WTC11 (cell line): Measurements from ENCODE around the gene BCAS3. TPM values are rescaled to one million over a fixed set of nuclear protein-coding genes. Genes with fewer than 3 reads are reported as not detected.

Source experiments
- ATAC-seq: fragments of 200-7000 bp; cut with Tn5 transposase; 2 replicates; pipeline ENCODE4 v1.10.0; 2021; ENCODE audit warnings: mild to moderate bottlenecking, moderate library complexity
- CTCF ChIA-PET: fragments of 300-600 bp; sonication (Branson Sonifier 250); formaldehyde crosslinking; loops from one replicate; lab custom pipeline; 2021; ENCODE audit warnings: antibody characterized with exemption; lab: Charles Lee
- POLR2A ChIA-PET: fragments of 350-600 bp; sonication (Branson Sonifier 250); formaldehyde crosslinking; loops from one replicate; lab custom pipeline; 2021; ENCODE audit warnings: antibody characterized with exemption; lab: Charles Lee
- DNase-seq: peaks from one replicate; pipeline ENCODE4 v3.0.0; 2021; ENCODE audit warnings: low spot score
- H3K27ac Mint-ChIP-seq: 2 replicates; pipeline ENCODE4 v1.8.0; 2021; ENCODE audit warnings: mixed read lengths
- H3K27me3 Mint-ChIP-seq: 2 replicates; pipeline ENCODE4 v1.8.0; 2021; ENCODE audit warnings: low read depth, mild to moderate bottlenecking, moderate library complexity, mixed read lengths
- H3K36me3 Mint-ChIP-seq: 2 replicates; pipeline ENCODE4 v1.8.0; 2021; ENCODE audit warnings: mixed read lengths
- H3K4me1 Mint-ChIP-seq: 2 replicates; pipeline ENCODE4 v1.8.0; 2022; ENCODE audit warnings: mixed read lengths
- H3K4me3 Mint-ChIP-seq: 2 replicates; pipeline ENCODE4 v1.8.0; 2021; ENCODE audit warnings: mild to moderate bottlenecking, moderate library complexity, mixed read lengths
- H3K9me3 Mint-ChIP-seq: 2 replicates; pipeline ENCODE4 v1.8.0; 2021; ENCODE audit warnings: mixed read lengths
- ATF1 ChIP-seq: sonication (generic); formaldehyde crosslinking; IDR thresholded peaks from 2 replicates; pipeline ENCODE4 v1.8.1; 2023; ENCODE audit warnings: mild to moderate bottlenecking, moderate library complexity, missing genetic modification reagents
- CBFB ChIP-seq: sonication (generic); formaldehyde crosslinking; IDR thresholded peaks from 2 replicates; pipeline ENCODE4 v1.8.1; 2022; ENCODE audit warnings: mild to moderate bottlenecking, low read depth, missing genetic modification reagents
- CREM ChIP-seq: sonication (generic); formaldehyde crosslinking; IDR thresholded peaks from 2 replicates; pipeline ENCODE4 v1.8.1; 2022; ENCODE audit warnings: mild to moderate bottlenecking, missing genetic modification reagents, moderate library complexity
- GRHL2 ChIP-seq: fragments of 250-450 bp; sonication (Bioruptor Pico); IDR thresholded peaks from 2 replicates; pipeline ENCODE4 v1.8.0; 2022; ENCODE audit warnings: mild to moderate bottlenecking, moderate library complexity; ENCODE audit not compliant: insufficient replicate concordance, severe bottlenecking
- NR3C1 ChIP-seq: sonication (generic); formaldehyde crosslinking; conservative IDR thresholded peaks from 2 replicates; pipeline ENCODE4 v1.8.1; 2023; ENCODE audit warnings: low read depth, mild to moderate bottlenecking, missing genetic modification reagents
- OVOL2 ChIP-seq: fragments of 250-450 bp; sonication (Bioruptor Pico); IDR thresholded peaks from 2 replicates; pipeline ENCODE4 v1.9.0; 2021; ENCODE audit warnings: mild to moderate bottlenecking, borderline replicate concordance
- RELA ChIP-seq: sonication (generic); formaldehyde crosslinking; IDR thresholded peaks from 2 replicates; pipeline ENCODE4 v1.8.1; 2022; ENCODE audit warnings: missing genetic modification reagents, mild to moderate bottlenecking, borderline replicate concordance
- TCF7 ChIP-seq: sonication (generic); formaldehyde crosslinking; IDR thresholded peaks from 2 replicates; pipeline ENCODE4 v1.8.0; 2022; ENCODE audit warnings: mild to moderate bottlenecking, low read depth, missing genetic modification reagents, moderate library complexity
- ZNF263 ChIP-seq: sonication (generic); formaldehyde crosslinking; IDR thresholded peaks from 2 replicates; pipeline ENCODE4 v1.8.1; 2022; ENCODE audit warnings: low read depth, mild to moderate bottlenecking, moderate library complexity, missing genetic modification reagents
- total RNA-seq: library from RNA; stranded (reverse); gene quantifications from 3 replicates; pipeline ENCODE4 v1.2.3, GENCODE V29; 2021
- TF ChIP-seq, protein P1 (sequence below): sonication (generic); formaldehyde crosslinking; conservative IDR thresholded peaks from 2 replicates; pipeline ENCODE4 v1.8.1; 2023; ENCODE audit warnings: mild to moderate bottlenecking, low read depth, missing genetic modification reagents, moderate library complexity
- TF ChIP-seq, protein P2 (sequence below): sonication (generic); formaldehyde crosslinking; IDR thresholded peaks from 2 replicates; pipeline ENCODE4 v1.8.0; 2023; ENCODE audit warnings: missing genetic modification reagents, mild to moderate bottlenecking, borderline replicate concordance
- TF ChIP-seq, protein P3 (sequence below): sonication (generic); formaldehyde crosslinking; IDR thresholded peaks from 2 replicates; pipeline ENCODE4 v1.8.1; 2023; ENCODE audit warnings: mild to moderate bottlenecking, missing genetic modification reagents
- TF ChIP-seq, protein P4 (sequence below): sonication (generic); formaldehyde crosslinking; IDR thresholded peaks from 2 replicates; pipeline ENCODE4 v1.8.1; 2023; ENCODE audit warnings: mild to moderate bottlenecking, missing genetic modification reagents, moderate library complexity
- TF ChIP-seq, protein P5 (sequence below): fragments of 250-450 bp; sonication (Bioruptor Pico); IDR thresholded peaks from 2 replicates; pipeline ENCODE4 v2.1.2; 2022; ENCODE audit warnings: mild to moderate bottlenecking, moderate library complexity
- TF ChIP-seq, protein P6 (sequence below): sonication (generic); formaldehyde crosslinking; IDR thresholded peaks from 2 replicates; pipeline ENCODE4 v1.8.0; 2022; ENCODE audit warnings: mild to moderate bottlenecking, missing genetic modification reagents

The BCAS3 gene
- total RNA-seq, 1 experiment from 2014 or later, result 15.5 TPM

DNA sequence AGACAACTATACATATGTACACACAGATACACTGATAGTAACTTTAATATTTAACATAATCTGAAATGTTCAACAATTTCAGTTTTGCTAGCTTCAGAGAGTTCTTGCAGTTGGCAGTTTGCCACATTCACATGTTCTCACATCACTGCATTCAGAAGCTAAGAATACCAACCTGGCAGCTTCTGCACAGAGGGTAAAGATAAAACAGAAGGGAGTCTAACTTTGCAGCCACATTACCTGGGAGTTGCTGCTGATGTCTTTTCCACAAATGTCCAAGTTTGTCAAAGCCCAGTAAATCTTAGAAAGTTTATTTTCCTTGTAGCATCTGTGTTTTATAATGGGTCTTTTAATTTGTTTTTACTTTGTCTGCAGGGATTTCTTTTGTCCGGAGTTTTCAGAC, 332.0 kb downstream of the BCAS3 start (continued):
- TF ChIP-seq, protein P1, sequence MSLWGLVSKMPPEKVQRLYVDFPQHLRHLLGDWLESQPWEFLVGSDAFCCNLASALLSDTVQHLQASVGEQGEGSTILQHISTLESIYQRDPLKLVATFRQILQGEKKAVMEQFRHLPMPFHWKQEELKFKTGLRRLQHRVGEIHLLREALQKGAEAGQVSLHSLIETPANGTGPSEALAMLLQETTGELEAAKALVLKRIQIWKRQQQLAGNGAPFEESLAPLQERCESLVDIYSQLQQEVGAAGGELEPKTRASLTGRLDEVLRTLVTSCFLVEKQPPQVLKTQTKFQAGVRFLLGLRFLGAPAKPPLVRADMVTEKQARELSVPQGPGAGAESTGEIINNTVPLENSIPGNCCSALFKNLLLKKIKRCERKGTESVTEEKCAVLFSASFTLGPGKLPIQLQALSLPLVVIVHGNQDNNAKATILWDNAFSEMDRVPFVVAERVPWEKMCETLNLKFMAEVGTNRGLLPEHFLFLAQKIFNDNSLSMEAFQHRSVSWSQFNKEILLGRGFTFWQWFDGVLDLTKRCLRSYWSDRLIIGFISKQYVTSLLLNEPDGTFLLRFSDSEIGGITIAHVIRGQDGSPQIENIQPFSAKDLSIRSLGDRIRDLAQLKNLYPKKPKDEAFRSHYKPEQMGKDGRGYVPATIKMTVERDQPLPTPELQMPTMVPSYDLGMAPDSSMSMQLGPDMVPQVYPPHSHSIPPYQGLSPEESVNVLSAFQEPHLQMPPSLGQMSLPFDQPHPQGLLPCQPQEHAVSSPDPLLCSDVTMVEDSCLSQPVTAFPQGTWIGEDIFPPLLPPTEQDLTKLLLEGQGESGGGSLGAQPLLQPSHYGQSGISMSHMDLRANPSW, result no peak
- no peak for TF ChIP-seq ATF1
- TF ChIP-seq CBFB (CRISPR knock-in tag), result no peak

DNA sequence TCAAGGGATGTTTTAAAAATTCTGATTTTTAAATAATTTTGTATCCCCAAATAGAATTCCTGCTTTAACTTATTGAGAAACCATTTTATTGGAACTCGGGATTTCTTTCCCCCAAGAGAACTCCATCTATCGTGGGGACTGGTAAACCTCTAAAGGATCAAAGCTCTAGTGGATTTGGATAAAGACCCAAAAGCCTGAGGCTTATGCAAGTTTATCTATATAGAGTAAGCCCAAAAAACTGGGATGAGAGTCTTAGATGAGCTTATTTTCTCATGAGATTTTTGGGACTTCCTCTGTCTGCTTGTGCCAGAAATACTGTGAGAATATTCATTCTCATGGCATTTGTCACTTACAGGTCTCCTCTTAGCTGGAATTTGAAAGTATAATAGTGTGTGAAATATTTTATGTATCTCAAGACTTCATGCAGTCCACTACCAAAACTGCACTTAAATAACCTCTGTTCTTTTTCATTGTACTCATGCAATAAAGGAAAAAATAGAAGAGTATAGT, 333.1 kb downstream of the BCAS3 start:
- no peak for DNase-seq
- TF ChIP-seq TCF7 (CRISPR knock-in tag) (no peak), RELA (CRISPR knock-in tag) (no peak), ZNF263 (CRISPR knock-in tag) (no peak)
- ATAC-seq, result no peak
- no peak overlapping the region for H3K4me3 Mint-ChIP-seq
- CTCF ChIA-PET, result interaction anchor here (0.6 to 1.5 kb wide), 3 partner anchors 339 to 381 kb away, joined by 3 to 4 read pairs (median 3); no protein-coding TSS in a partner anchor
- H3K9me3 Mint-ChIP-seq, result 0 out of 2 replicates have a peak, but pooled peaks cover 3% of the 10 kb centered on the region
- peaks cover 7% of the 10 kb centered on the region for H3K4me1 Mint-ChIP-seq
- POLR2A ChIA-PET, result no interaction called here
- H3K36me3 Mint-ChIP-seq, result no peaks in the 10 kb centered on the region
- no peak overlapping the region for H3K27ac Mint-ChIP-seq
- H3K27me3 Mint-ChIP-seq, result no peaks in the 10 kb centered on the region

DNA sequence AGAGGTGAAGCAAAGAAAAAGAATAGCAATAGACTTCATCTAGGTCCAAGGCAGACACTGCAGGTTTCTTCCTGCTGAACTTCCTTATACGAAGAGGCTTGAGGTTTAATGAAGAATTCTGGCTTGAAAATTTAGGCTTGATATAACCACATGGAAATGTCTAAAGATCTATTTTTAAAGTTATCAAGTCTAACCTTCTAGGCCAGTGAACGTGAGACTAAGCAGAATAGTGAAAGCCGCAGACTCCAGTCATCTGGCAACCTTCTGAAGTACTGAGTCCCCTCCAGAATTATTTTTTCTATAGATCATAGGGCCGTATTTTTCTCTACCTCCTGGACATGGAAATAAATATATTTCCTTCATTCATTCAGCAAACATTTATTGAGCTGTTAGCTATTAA, 333.6 kb downstream of the BCAS3 start:
- Mint-ChIP-seq H3K27me3 (no peaks in the 10 kb centered on the region), H3K36me3 (no peaks in the 10 kb centered on the region), H3K4me1 (peaks cover 7% of the 10 kb centered on the region), H3K27ac (no peak overlapping the region), H3K9me3 (0 out of 2 replicates have a peak, but pooled peaks cover 2% of the 10 kb centered on the region), H3K4me3 (no peak overlapping the region)
- ATAC-seq (no peak), DNase-seq (no peak)
- ChIA-PET CTCF (interaction anchor here (0.6 to 1.5 kb wide), 2 partner anchors 338 to 374 kb away, joined by 3 read pairs; no protein-coding TSS in a partner anchor), POLR2A (no interaction called here)
- TF ChIP-seq, protein P2, sequence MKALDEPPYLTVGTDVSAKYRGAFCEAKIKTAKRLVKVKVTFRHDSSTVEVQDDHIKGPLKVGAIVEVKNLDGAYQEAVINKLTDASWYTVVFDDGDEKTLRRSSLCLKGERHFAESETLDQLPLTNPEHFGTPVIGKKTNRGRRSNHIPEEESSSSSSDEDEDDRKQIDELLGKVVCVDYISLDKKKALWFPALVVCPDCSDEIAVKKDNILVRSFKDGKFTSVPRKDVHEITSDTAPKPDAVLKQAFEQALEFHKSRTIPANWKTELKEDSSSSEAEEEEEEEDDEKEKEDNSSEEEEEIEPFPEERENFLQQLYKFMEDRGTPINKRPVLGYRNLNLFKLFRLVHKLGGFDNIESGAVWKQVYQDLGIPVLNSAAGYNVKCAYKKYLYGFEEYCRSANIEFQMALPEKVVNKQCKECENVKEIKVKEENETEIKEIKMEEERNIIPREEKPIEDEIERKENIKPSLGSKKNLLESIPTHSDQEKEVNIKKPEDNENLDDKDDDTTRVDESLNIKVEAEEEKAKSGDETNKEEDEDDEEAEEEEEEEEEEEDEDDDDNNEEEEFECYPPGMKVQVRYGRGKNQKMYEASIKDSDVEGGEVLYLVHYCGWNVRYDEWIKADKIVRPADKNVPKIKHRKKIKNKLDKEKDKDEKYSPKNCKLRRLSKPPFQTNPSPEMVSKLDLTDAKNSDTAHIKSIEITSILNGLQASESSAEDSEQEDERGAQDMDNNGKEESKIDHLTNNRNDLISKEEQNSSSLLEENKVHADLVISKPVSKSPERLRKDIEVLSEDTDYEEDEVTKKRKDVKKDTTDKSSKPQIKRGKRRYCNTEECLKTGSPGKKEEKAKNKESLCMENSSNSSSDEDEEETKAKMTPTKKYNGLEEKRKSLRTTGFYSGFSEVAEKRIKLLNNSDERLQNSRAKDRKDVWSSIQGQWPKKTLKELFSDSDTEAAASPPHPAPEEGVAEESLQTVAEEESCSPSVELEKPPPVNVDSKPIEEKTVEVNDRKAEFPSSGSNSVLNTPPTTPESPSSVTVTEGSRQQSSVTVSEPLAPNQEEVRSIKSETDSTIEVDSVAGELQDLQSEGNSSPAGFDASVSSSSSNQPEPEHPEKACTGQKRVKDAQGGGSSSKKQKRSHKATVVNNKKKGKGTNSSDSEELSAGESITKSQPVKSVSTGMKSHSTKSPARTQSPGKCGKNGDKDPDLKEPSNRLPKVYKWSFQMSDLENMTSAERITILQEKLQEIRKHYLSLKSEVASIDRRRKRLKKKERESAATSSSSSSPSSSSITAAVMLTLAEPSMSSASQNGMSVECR (CRISPR knock-in tag), result no peak
- TF ChIP-seq CREM (CRISPR knock-in tag), result no peak
- no peak for TF ChIP-seq ZNF263 (CRISPR knock-in tag)
- TF ChIP-seq GRHL2 (CRISPR knock-in tag), result no peak
- no peak for TF ChIP-seq OVOL2 (CRISPR knock-in tag)
- TF ChIP-seq, protein P3, sequence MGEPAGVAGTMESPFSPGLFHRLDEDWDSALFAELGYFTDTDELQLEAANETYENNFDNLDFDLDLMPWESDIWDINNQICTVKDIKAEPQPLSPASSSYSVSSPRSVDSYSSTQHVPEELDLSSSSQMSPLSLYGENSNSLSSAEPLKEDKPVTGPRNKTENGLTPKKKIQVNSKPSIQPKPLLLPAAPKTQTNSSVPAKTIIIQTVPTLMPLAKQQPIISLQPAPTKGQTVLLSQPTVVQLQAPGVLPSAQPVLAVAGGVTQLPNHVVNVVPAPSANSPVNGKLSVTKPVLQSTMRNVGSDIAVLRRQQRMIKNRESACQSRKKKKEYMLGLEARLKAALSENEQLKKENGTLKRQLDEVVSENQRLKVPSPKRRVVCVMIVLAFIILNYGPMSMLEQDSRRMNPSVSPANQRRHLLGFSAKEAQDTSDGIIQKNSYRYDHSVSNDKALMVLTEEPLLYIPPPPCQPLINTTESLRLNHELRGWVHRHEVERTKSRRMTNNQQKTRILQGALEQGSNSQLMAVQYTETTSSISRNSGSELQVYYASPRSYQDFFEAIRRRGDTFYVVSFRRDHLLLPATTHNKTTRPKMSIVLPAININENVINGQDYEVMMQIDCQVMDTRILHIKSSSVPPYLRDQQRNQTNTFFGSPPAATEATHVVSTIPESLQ (CRISPR knock-in tag), result no peak
- TF ChIP-seq, protein P4, sequence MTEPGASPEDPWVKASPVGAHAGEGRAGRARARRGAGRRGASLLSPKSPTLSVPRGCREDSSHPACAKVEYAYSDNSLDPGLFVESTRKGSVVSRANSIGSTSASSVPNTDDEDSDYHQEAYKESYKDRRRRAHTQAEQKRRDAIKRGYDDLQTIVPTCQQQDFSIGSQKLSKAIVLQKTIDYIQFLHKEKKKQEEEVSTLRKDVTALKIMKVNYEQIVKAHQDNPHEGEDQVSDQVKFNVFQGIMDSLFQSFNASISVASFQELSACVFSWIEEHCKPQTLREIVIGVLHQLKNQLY, result no peak
- TF ChIP-seq NR3C1 (CRISPR knock-in tag), result no peak
- TF ChIP-seq, protein P5, sequence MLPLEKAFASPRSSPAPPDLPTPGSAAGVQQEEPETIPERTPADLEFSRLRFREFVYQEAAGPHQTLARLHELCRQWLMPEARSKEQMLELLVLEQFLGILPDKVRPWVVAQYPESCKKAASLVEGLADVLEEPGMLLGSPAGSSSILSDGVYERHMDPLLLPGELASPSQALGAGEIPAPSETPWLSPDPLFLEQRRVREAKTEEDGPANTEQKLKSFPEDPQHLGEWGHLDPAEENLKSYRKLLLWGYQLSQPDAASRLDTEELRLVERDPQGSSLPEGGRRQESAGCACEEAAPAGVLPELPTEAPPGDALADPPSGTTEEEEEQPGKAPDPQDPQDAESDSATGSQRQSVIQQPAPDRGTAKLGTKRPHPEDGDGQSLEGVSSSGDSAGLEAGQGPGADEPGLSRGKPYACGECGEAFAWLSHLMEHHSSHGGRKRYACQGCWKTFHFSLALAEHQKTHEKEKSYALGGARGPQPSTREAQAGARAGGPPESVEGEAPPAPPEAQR, result no peak
- TF ChIP-seq, protein P6, sequence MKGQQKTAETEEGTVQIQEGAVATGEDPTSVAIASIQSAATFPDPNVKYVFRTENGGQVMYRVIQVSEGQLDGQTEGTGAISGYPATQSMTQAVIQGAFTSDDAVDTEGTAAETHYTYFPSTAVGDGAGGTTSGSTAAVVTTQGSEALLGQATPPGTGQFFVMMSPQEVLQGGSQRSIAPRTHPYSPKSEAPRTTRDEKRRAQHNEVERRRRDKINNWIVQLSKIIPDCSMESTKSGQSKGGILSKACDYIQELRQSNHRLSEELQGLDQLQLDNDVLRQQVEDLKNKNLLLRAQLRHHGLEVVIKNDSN (CRISPR knock-in tag), result no peak
